Mesenchymal stem cell (in vitro differentiated cells and primary cell): ENCODE data around the gene ZNF608.
A peak's percentile ranks its signal among the peaks of the same experiment; 100 is the strongest.

ENCODE experiments used
- DNase-seq: peaks from one replicate; pipeline ENCODE4 v3.0.0-alpha.2; 2013
- H2AFZ ChIP-seq: one replicate; pipeline ENCODE4 v1.6.1; 2013; ENCODE audit warnings: low read depth, mild to moderate bottlenecking, control low read depth, inconsistent platforms, low read length, moderate library complexity
- H2AK5ac ChIP-seq: 2 replicates; pipeline ENCODE4 v1.6.1; 2013; ENCODE audit warnings: low read length, moderate library complexity, mild to moderate bottlenecking, inconsistent platforms; ENCODE audit not compliant: severe bottlenecking
- H2BK120ac ChIP-seq: one replicate; pipeline ENCODE4 v1.6.1; 2013; ENCODE audit warnings: low read depth, mild to moderate bottlenecking, inconsistent platforms, low read length, moderate library complexity
- H2BK12ac ChIP-seq, 2 experiments: one replicate each; pipeline ENCODE4 v1.6.1; 2013; ENCODE audit warnings: inconsistent platforms in 2 of 2, low read length in 2 of 2, mild to moderate bottlenecking in 2 of 2, moderate library complexity in 2 of 2, control low read depth in 1 of 2
- H2BK15ac ChIP-seq: one replicate; pipeline ENCODE4 v1.6.1; 2013; ENCODE audit warnings: mild to moderate bottlenecking, low read depth, inconsistent platforms; ENCODE audit not compliant: poor library complexity, severe bottlenecking
- H2BK5ac ChIP-seq: 2 replicates; pipeline ENCODE4 v1.6.1; 2013; ENCODE audit warnings: low read depth, mild to moderate bottlenecking, low read length, control low read depth, inconsistent platforms; ENCODE audit not compliant: poor library complexity, severe bottlenecking
- H3K14ac ChIP-seq, 2 experiments: one replicate each; pipeline ENCODE4 v1.6.1; 2013; ENCODE audit warnings: inconsistent platforms in 2 of 2, low read length in 2 of 2, control low read depth in 1 of 2, mild to moderate bottlenecking in 1 of 2, moderate library complexity in 1 of 2
- H3K18ac ChIP-seq, 2 experiments: one replicate each; pipeline ENCODE4 v1.6.1; 2013; ENCODE audit warnings: inconsistent platforms in 2 of 2, low read length in 2 of 2, control low read depth in 1 of 2, low read depth in 1 of 2, mild to moderate bottlenecking in 1 of 2
- H3K23ac ChIP-seq, 2 experiments: one replicate each; pipeline ENCODE4 v1.6.1; 2013; ENCODE audit warnings: inconsistent platforms in 2 of 2, low read length in 2 of 2, mild to moderate bottlenecking in 2 of 2, moderate library complexity in 2 of 2, control low read depth in 1 of 2
- H3K27ac ChIP-seq: 2 replicates; pipeline ENCODE4 v1.5.1; 2013; ENCODE audit warnings: mild to moderate bottlenecking, moderate library complexity, low read length, control low read depth, inconsistent platforms; ENCODE audit not compliant: poor library complexity, severe bottlenecking
- H3K27me3 ChIP-seq, 2 experiments: 2 replicates each; pipeline versions ENCODE4 v1.6.1 to v1.7.0; 2013; ENCODE audit warnings: low read length in 2 of 2, mild to moderate bottlenecking in 2 of 2, moderate library complexity in 2 of 2, control low read depth in 1 of 2, inconsistent platforms in 1 of 2; ENCODE audit not compliant: control insufficient read depth in 1 of 2, insufficient read depth in 1 of 2
- H3K36me3 ChIP-seq, 2 experiments: 2 replicates each; pipeline versions ENCODE4 v1.6.1 to v1.7.0; 2013; ENCODE audit warnings: low read length in 2 of 2, control low read depth in 1 of 2, inconsistent platforms in 1 of 2, low read depth in 1 of 2, mild to moderate bottlenecking in 1 of 2; ENCODE audit not compliant: insufficient read depth in 2 of 2, control insufficient read depth in 1 of 2
- H3K4ac ChIP-seq, 2 experiments: one replicate each; pipeline ENCODE4 v1.6.1; 2013; ENCODE audit warnings: inconsistent platforms in 2 of 2, low read length in 2 of 2, mild to moderate bottlenecking in 2 of 2, moderate library complexity in 2 of 2, control low read depth in 1 of 2, low read depth in 1 of 2
- H3K4me1 ChIP-seq: 2 replicates; pipeline ENCODE4 v1.6.1; 2013; ENCODE audit warnings: low read depth, low read length, control low read depth; ENCODE audit not compliant: control insufficient read depth, insufficient read depth
- H3K4me2 ChIP-seq: 2 replicates; pipeline ENCODE4 v1.6.1; 2013; ENCODE audit warnings: low read length, mild to moderate bottlenecking, inconsistent platforms; ENCODE audit not compliant: poor library complexity, severe bottlenecking
- H3K4me3 ChIP-seq, 2 experiments: 2 replicates each; pipeline versions ENCODE4 v1.5.1 to v1.7.0; 2013; ENCODE audit warnings: low read length in 2 of 2, mild to moderate bottlenecking in 2 of 2, control low read depth in 1 of 2, low read depth in 1 of 2; ENCODE audit not compliant: insufficient read depth in 1 of 2
- H3K79me1 ChIP-seq: replicated peaks from 2 replicates; pipeline ENCODE4 v1.6.1; 2013; ENCODE audit warnings: mild to moderate bottlenecking, control low read depth, low read length, inconsistent platforms; ENCODE audit not compliant: poor library complexity, severe bottlenecking
- H3K9ac ChIP-seq: 2 replicates; pipeline ENCODE4 v1.7.0; 2013; ENCODE audit warnings: mild to moderate bottlenecking, low read length, moderate library complexity
- H3K9me3 ChIP-seq: 2 replicates; pipeline ENCODE4 v1.7.0; 2013; ENCODE audit warnings: mild to moderate bottlenecking, low read length; ENCODE audit not compliant: control insufficient read depth
- H4K8ac ChIP-seq: one replicate; pipeline ENCODE4 v1.6.1; 2013; ENCODE audit warnings: inconsistent platforms, mild to moderate bottlenecking, low read length, moderate library complexity
- H4K91ac ChIP-seq: one replicate; pipeline ENCODE4 v1.6.1; 2013; ENCODE audit warnings: mild to moderate bottlenecking, low read length, inconsistent platforms
- WGBS: methylation state at CpG from one replicate; pipeline ENCODE4 v1.1.7; 2013; ENCODE audit warnings: mixed read lengths; 5-methylcytosine and 5-hydroxymethylcytosine counted together

The ZNF608 gene

GRCh38 chr5:124760608-124761007 is 14.2 kb upstream of the ZNF608 start:
- Histone ChIP-seq H3K27me3 (no peaks in the 10 kb centered on the region), H3K9me3 (no peaks in the 10 kb centered on the region), H3K4me2 (no peak overlapping the region), H3K4me1 (no peaks in the 10 kb centered on the region), H3K18ac (no peak overlapping the region), H3K4ac (no peak overlapping the region), H2BK5ac (no peak overlapping the region), H2BK15ac (no peak overlapping the region), H3K4me3 (no peak overlapping the region), H2BK12ac (no peak overlapping the region), H4K91ac (no peak overlapping the region), H3K36me3 (no peaks in the 10 kb centered on the region), H2BK120ac (no peak overlapping the region), H3K14ac (no peak overlapping the region), H3K79me1 (no peaks in the 10 kb centered on the region), H2AK5ac (no peak overlapping the region), H2AFZ (no peak overlapping the region), H3K9ac (no peak overlapping the region), H4K8ac (no peak overlapping the region), H3K23ac (no peak overlapping the region), H3K27ac (no peak overlapping the region)
- DNase-seq: no peak

- Histone ChIP-seq H2AFZ (no peak overlapping the region), H3K14ac (no peak overlapping the region), H3K4ac (no peak overlapping the region), H2BK5ac (no peak overlapping the region), H3K79me1 (no peaks in the 10 kb centered on the region), H3K9me3 (no peaks in the 10 kb centered on the region), H3K36me3 (no peaks in the 10 kb centered on the region), H2AK5ac (no peak overlapping the region), H3K4me1 (no peaks in the 10 kb centered on the region), H3K9ac (no peak overlapping the region), H3K4me3 (no peak overlapping the region), H3K27ac (no peak overlapping the region), H2BK15ac (no peak overlapping the region), H2BK120ac (no peak overlapping the region), H3K23ac (no peak overlapping the region), H4K91ac (no peak overlapping the region), H4K8ac (no peak overlapping the region), H3K18ac (no peak overlapping the region), H3K27me3 (no peaks in the 10 kb centered on the region), H2BK12ac (no peak overlapping the region), H3K4me2 (no peak overlapping the region)
- 91% methylated on average over 3 of the region's 3 CpGs for WGBS
- DNase-seq: peak; percentile 18
Observed at GRCh38 chr5:124755565-124755964, 9.1 kb upstream of the ZNF608 start.

DNA sequence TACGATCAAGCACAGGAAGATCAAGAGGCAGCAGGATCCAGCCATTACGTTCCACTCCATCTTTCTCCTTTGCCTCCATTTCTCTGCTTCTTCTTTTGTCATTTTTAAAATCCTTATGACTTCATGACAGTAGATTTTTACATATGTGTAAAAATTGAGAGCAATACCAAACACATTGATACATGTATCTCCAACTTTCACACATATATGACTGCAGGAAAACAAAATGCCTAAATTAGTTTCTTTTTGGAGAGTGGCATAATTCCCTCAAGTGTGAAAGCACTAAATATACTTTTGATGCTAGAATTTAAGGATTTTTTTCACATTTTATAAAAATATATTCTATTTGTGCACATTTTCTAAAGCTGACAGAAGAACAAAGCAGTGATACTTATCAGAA is 8.6 kb upstream of the ZNF608 start:
- WGBS: 100% methylated on average over 1 of the region's 2 CpGs
- no peaks in the 10 kb centered on the region for H3K4me1 ChIP-seq
- no peak overlapping the region for H3K27ac ChIP-seq
- no peak overlapping the region for H4K8ac ChIP-seq
- no peak overlapping the region for H2AK5ac ChIP-seq
- no peaks in the 10 kb centered on the region for H3K79me1 ChIP-seq
- no peak overlapping the region for H2BK15ac ChIP-seq
- H3K4ac ChIP-seq: no peak overlapping the region
- H2BK5ac ChIP-seq: no peak overlapping the region
- H2BK120ac ChIP-seq: no peak overlapping the region
- no peaks in the 10 kb centered on the region for H3K9me3 ChIP-seq
- no peak overlapping the region for H2BK12ac ChIP-seq
- no peak overlapping the region for H3K23ac ChIP-seq
- no peaks in the 10 kb centered on the region for H3K27me3 ChIP-seq
- H4K91ac ChIP-seq: no peak overlapping the region
- DNase-seq: no peak
- H3K4me3 ChIP-seq: peak overlapping the region in 1 of 2 experiments; percentile 36
- H3K9ac ChIP-seq: peak overlapping the region; percentile 44
- H3K18ac ChIP-seq: no peak overlapping the region
- H3K4me2 ChIP-seq: no peak overlapping the region
- no peak overlapping the region for H3K14ac ChIP-seq
- no peak overlapping the region for H2AFZ ChIP-seq
- H3K36me3 ChIP-seq: no peaks in the 10 kb centered on the region

GRCh38 chr5:124754206-124754927 is 7.9 kb upstream of the ZNF608 start:
- no peak overlapping the region for H2AFZ ChIP-seq
- no peak overlapping the region for H3K27ac ChIP-seq
- H3K23ac ChIP-seq: no peak overlapping the region
- no peaks in the 10 kb centered on the region for H3K4me1 ChIP-seq
- no peak overlapping the region for H2BK120ac ChIP-seq
- no peak overlapping the region for H2BK15ac ChIP-seq
- H3K27me3 ChIP-seq: no peaks in the 10 kb centered on the region
- H3K18ac ChIP-seq: no peak overlapping the region
- H3K9ac ChIP-seq: peak overlapping the region; percentile 16
- H3K14ac ChIP-seq: no peak overlapping the region
- no peaks in the 10 kb centered on the region for H3K9me3 ChIP-seq
- H2BK5ac ChIP-seq: no peak overlapping the region
- no peak overlapping the region for H4K91ac ChIP-seq
- no peak for DNase-seq
- 75% methylated on average over 6 of the region's 7 CpGs for WGBS
- H3K4ac ChIP-seq: no peak overlapping the region
- no peaks in the 10 kb centered on the region for H3K79me1 ChIP-seq
- H3K36me3 ChIP-seq: no peaks in the 10 kb centered on the region
- no peak overlapping the region for H2BK12ac ChIP-seq
- H3K4me3 ChIP-seq: peak overlapping the region in 1 of 2 experiments; percentile 36
- no peak overlapping the region for H4K8ac ChIP-seq
- no peak overlapping the region for H3K4me2 ChIP-seq
- H2AK5ac ChIP-seq: no peak overlapping the region
